ENCODE measurements around the gene HSD17B7. TPM values are rescaled to one million over a fixed set of nuclear protein-coding genes. Genes with fewer than 3 reads are reported as not detected.
"Not testable (repeated sequence)": the region's sequence is repeated elsewhere in the genome, so short reads cannot be mapped to it uniquely, and the experiment has no call there.

HSD17B7 gene
- total RNA-seq, 3 donors from 2014 or later = 10.2 to 35.4 (median 22.9) TPM

DNA sequence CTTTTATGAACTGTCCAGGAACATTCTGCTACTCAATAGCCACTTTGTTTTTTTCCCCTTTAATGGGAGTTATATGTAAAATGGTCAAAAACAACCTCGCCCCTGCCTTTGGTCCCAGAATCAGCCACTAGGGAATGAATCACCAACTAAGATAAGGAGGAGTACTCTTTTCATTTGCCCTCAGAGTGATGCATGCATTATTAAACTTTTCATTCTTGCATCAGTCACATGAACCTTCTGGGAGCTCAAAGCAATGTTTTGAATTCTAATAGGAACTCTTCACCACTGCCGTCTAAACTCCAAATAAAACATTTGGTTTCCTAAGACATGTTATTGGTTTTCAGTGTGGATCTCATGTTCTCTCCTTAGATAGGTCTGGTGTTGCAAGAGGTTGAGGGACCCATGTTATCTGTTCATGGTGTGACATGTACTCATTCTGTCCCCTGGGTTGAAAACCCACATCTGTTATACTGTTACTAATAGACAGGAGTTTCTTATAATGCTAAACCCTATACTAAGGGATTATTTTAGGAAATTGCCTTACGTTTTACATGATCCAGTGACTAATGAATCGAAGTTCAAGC is 17.8 kb upstream of the HSD17B7 start:
- H3K27ac ChIP-seq = no peak overlapping the region
- H3K4me1 ChIP-seq = no peaks in the 10 kb centered on the region
- no peaks in the 10 kb centered on the region for H3K27me3 ChIP-seq
- no peak for TF ChIP-seq CTCF (IDR thresholded peaks at IDR 0.05)
- no peaks in the 10 kb centered on the region for H3K9me3 ChIP-seq
- H3K36me3 ChIP-seq = no peaks in the 10 kb centered on the region
- H3K4me3 ChIP-seq = no peak overlapping the region
- DNase-seq (ENCODE audit: low spot score in 2 of 2) = no peak
- intact Hi-C loops (cut with DNase I; ENCODE audit: low total_unique reads) = no loop called here

DNA sequence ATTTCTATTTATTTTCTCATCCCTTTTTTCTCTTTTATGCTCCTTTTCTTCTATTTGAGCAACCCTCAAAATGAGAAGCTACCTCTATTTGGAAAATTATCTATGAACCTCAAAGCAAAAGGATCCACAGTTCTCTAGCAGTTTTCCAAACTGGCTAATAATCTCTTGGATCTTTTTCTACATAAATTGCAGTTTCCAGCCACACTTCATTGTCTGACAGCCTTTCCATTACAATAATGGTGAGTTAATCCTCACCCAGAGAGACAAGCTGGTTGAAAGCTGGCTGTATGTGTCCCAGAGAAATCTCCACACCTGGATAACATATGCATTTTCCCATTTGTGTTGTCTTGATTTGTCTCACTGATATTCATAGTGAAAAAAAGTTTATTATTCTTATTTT is 16.5 kb upstream of the HSD17B7 start:
- Histone ChIP-seq H3K4me1 (no peaks in the 10 kb centered on the region), H3K27me3 (no peaks in the 10 kb centered on the region), H3K36me3 (no peaks in the 10 kb centered on the region), H3K9me3 (no peaks in the 10 kb centered on the region), H3K27ac (no peak overlapping the region), H3K4me3 (no peak overlapping the region)
- intact Hi-C loops (cut with DNase I; ENCODE audit: low total_unique reads) = no loop called here
- DNase-seq (ENCODE audit: low spot score in 2 of 2) = no peak
- TF ChIP-seq POLR2AphosphoS5 (IDR thresholded peaks at IDR 0.05) (no peak), POLR2A (IDR thresholded peaks at IDR 0.05) (no peak)

DNA sequence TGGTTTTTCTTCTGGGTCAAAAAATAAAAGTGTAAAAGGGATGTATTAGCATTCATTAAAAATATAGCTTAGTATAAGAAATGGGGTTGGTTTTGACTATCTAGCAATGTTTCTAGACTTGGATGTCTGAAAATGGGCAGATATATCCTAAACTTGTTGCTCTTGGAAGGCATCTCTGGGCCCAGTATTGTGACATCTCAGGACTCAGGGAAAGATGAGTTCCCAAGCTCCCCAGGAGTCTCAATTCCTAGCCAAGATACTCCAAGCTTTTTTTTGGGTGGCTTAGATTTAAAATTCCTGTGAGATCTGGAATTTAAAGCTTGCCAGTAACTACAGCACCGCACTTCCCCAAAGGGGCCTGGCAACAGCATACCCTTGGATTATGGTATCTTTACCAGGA is 11.5 kb upstream of the HSD17B7 start:
- no peaks in the 10 kb centered on the region for H3K36me3 ChIP-seq

GRCh38 chr1:162782671-162783070 is 7.8 kb upstream of the HSD17B7 start:
- H3K36me3 ChIP-seq = no peaks in the 10 kb centered on the region
- no peak for DNase-seq (ENCODE audit: low spot score in 2 of 2)
- intact Hi-C loops (cut with DNase I; ENCODE audit: low total_unique reads) = no loop called here

More for the DNA sequence above, 11.5 kb upstream of the HSD17B7 start:
- Histone ChIP-seq H3K27me3 (no peaks in the 10 kb centered on the region), H3K4me3 (no peak overlapping the region), H3K4me1 (no peaks in the 10 kb centered on the region), H3K27ac (no peak overlapping the region), H3K9me3 (no peaks in the 10 kb centered on the region)
- TF ChIP-seq POLR2A (IDR thresholded peaks at IDR 0.05) (no peak), POLR2AphosphoS5 (IDR thresholded peaks at IDR 0.05) (no peak), CTCF (IDR thresholded peaks at IDR 0.05) (no peak)
- intact Hi-C loops (cut with DNase I; ENCODE audit: low total_unique reads) = no loop called here
- no peak for DNase-seq (ENCODE audit: low spot score in 2 of 2)

GRCh38 chr1:162784926-162785325 is 5.6 kb upstream of the HSD17B7 start:
- H3K27me3 ChIP-seq; intact Hi-C loops (cut with DNase I; ENCODE audit: low total_unique reads); H3K27ac ChIP-seq; H3K9me3 ChIP-seq; H3K4me3 ChIP-seq; H3K36me3 ChIP-seq; DNase-seq (ENCODE audit: low spot score in 2 of 2); H3K4me1 ChIP-seq: not testable (repeated sequence)

More at GRCh38 chr1:162782671-162783070, 7.8 kb upstream of the HSD17B7 start:
- Histone ChIP-seq H3K4me3 (no peak overlapping the region), H3K27me3 (no peaks in the 10 kb centered on the region), H3K9me3 (no peaks in the 10 kb centered on the region), H3K27ac (no peak overlapping the region), H3K4me1 (no peaks in the 10 kb centered on the region)
- TF ChIP-seq POLR2AphosphoS5 (IDR thresholded peaks at IDR 0.05) = no peak
- TF ChIP-seq POLR2A (IDR thresholded peaks at IDR 0.05) = no peak
- TF ChIP-seq CTCF (IDR thresholded peaks at IDR 0.05) = no peak

- H3K27ac ChIP-seq = not testable (repeated sequence)
These were observed 1.7 kb upstream of the HSD17B7 start for GRCh38 chr1:162788783-162789182.

DNA sequence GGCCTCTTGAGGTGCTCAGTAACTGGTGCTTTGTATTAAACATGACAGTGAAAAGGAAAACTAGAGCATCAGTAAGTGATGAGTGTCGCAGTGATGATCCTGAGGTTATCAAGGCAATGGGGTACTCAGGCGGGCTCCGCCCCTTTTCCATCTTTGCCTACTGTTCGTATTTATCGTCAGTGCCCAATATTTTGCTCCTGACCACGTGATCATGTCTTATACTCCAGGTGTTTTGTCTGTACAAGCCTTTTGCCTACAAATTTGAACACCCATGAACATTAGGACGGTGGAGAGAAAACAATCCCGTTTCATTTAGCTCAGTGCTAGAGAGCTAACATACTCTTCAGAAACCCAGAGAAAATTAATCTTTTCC is 469 bp downstream of the HSD17B7 start:
- H3K36me3 ChIP-seq; DNase-seq (ENCODE audit: low spot score in 2 of 2); H3K4me1 ChIP-seq; intact Hi-C loops (cut with DNase I; ENCODE audit: low total_unique reads); H3K9me3 ChIP-seq; H3K27me3 ChIP-seq: not testable (repeated sequence)
- peak overlapping the region; percentile 43 to 69 (median 52) for H3K4me3 ChIP-seq
- peak overlapping the region; percentile 89 to 95 for H3K27ac ChIP-seq

More at GRCh38 chr1:162788783-162789182, 1.7 kb upstream of the HSD17B7 start:
- H3K9me3 ChIP-seq; DNase-seq (ENCODE audit: low spot score in 2 of 2); H3K36me3 ChIP-seq; H3K4me1 ChIP-seq; H3K4me3 ChIP-seq; intact Hi-C loops (cut with DNase I; ENCODE audit: low total_unique reads); H3K27me3 ChIP-seq: not testable (repeated sequence)

GRCh38 chr1:162794284-162794683 is 3.8 kb downstream of the HSD17B7 start:
- H3K9me3 ChIP-seq; H3K4me1 ChIP-seq; H3K27ac ChIP-seq; H3K36me3 ChIP-seq; H3K4me3 ChIP-seq; intact Hi-C loops (cut with DNase I; ENCODE audit: low total_unique reads); H3K27me3 ChIP-seq; DNase-seq (ENCODE audit: low spot score in 2 of 2): not testable (repeated sequence)

GRCh38 chr1:162796617-162797279 is 6.2 kb downstream of the HSD17B7 start:
- DNase-seq (ENCODE audit: low spot score in 2 of 2); intact Hi-C loops (cut with DNase I; ENCODE audit: low total_unique reads); H3K9me3 ChIP-seq; H3K4me3 ChIP-seq; H3K27me3 ChIP-seq; H3K4me1 ChIP-seq; H3K36me3 ChIP-seq; H3K27ac ChIP-seq: not testable (repeated sequence)
